Endodermal cell (in vitro differentiated cells): Measurements from ENCODE around the gene CORO2A. TPM values are rescaled to one million over a fixed set of nuclear protein-coding genes. Genes with fewer than 3 reads are reported as not detected.

Experiments used
- DNase-seq: peaks from one replicate; pipeline ENCODE4 v3.0.0-alpha.2; 2017
- H3K27ac ChIP-seq: 2 replicates; pipeline ENCODE4 v1.5.1; 2013; ENCODE audit warnings: mild to moderate bottlenecking, low read depth, low read length, moderate library complexity
- H3K27me3 ChIP-seq: 2 replicates; pipeline ENCODE4 v1.6.1; 2013; ENCODE audit warnings: mild to moderate bottlenecking, low read length, moderate library complexity; ENCODE audit not compliant: insufficient read depth, control insufficient read depth, poor library complexity, severe bottlenecking
- H3K36me3 ChIP-seq: 2 replicates; pipeline ENCODE4 v1.7.0; 2013; ENCODE audit warnings: mild to moderate bottlenecking, low read length, moderate library complexity; ENCODE audit not compliant: control insufficient read depth, insufficient read depth
- H3K4me1 ChIP-seq: one replicate; pipeline ENCODE4 v1.7.0; 2013; ENCODE audit warnings: low read length; ENCODE audit not compliant: control insufficient read depth, insufficient read depth
- H3K4me3 ChIP-seq: 2 replicates; pipeline ENCODE4 v1.5.1; 2013; ENCODE audit warnings: mild to moderate bottlenecking, low read length, moderate library complexity
- H3K9ac ChIP-seq: 2 replicates; pipeline ENCODE4 v1.6.1; 2013; ENCODE audit warnings: mild to moderate bottlenecking, low read length, moderate library complexity; ENCODE audit not compliant: poor library complexity, severe bottlenecking; ENCODE audit errors: extremely low read depth
- H3K9me3 ChIP-seq: 2 replicates; pipeline ENCODE4 v1.6.1; 2013; ENCODE audit warnings: mild to moderate bottlenecking, low read length, moderate library complexity; ENCODE audit not compliant: control insufficient read depth
- H3K27ac Mint-ChIP-seq: 2 replicates; pipeline ENCODE4 v1.8.0; 2020; ENCODE audit warnings: mixed read lengths
- H3K27me3 Mint-ChIP-seq: 2 replicates; pipeline ENCODE4 v1.8.0; 2021; ENCODE audit warnings: mild to moderate bottlenecking, mixed read lengths; ENCODE audit not compliant: insufficient read depth
- H3K36me3 Mint-ChIP-seq: 2 replicates; pipeline ENCODE4 v1.8.0; 2020; ENCODE audit warnings: low read depth, mixed read lengths
- H3K4me1 Mint-ChIP-seq: 2 replicates; pipeline ENCODE4 v1.8.0; 2020; ENCODE audit warnings: mixed read lengths
- H3K4me3 Mint-ChIP-seq: 2 replicates; pipeline ENCODE4 v1.8.0; 2020; ENCODE audit warnings: mild to moderate bottlenecking, moderate library complexity, mixed read lengths
- H3K9me3 Mint-ChIP-seq: 2 replicates; pipeline ENCODE4 v1.8.0; 2020; ENCODE audit warnings: mild to moderate bottlenecking, mixed read lengths
- CTCF ChIP-seq: fragments of 200-600 bp; sonication (generic); conservative IDR thresholded peaks from 2 replicates; pipeline ENCODE4 v1.5.0; 2021; ENCODE audit warnings: antibody characterized with exemption, mild to moderate bottlenecking
- WGBS, 2 experiments: methylation state at CpG; one replicate each; pipeline versions ENCODE4 v1.1.5 to v1.1.7; 2013; ENCODE audit warnings: missing lambda C conversion rate in 2 of 2, mixed read lengths in 1 of 2; ENCODE audit not compliant: insufficient coverage in 1 of 2, insufficient read length in 1 of 2; 5-methylcytosine and 5-hydroxymethylcytosine counted together
- total RNA-seq, 2 donors: library from RNA; stranded (reverse); fragmentation: NEBNext Ultra II Directional in 1 of 2; extraction: Animal tissue kit (Norgen Biotek cat#: 25700) in 1 of 2; gene quantifications; 2 replicates in 1 of 2; 3 replicates in 1 of 2; pipeline ENCODE4 v1.2.1, GENCODE V29; 2021

CORO2A gene
- total RNA-seq, 2 donors from 2014 or later: 21.0 to 22.8 TPM

DNA sequence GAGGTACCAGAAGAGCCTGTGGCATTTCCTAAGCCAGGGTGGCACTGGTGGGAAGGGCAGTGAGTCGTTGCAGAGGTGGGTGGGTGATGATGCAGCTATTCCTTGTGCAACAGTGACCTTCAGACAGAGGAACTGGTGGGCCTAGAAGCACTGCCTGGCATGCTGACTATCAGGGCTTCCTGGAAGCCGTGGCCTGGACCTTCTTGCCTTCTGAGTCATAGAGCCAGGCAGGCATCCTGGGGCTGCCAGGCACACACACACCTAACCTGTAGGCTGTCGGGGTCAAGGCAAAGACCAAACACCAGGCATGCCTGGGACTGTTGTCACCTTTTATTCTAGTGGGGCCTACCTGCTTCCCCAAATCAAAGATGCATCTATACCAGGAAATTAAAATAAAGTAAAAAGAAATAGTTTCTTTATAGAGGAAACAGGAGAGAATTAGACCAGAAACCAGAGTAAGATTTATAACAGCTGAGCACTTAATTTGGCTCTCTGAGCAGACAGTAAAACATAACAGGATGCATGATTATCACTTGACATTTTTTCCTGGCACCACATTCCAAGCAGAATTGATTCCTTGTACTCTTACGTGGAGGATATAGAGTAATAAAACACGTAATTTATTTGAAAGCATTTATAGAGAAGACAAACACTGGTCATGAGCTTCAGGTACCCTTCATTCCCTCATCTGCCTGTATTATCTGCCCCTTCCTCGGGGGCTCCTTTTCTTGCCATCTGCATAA lies 110.8 kb downstream of the CORO2A start:
- H3K27ac ChIP-seq: no peak overlapping the region
- no peaks in the 10 kb centered on the region for H3K9me3 ChIP-seq
- no peak overlapping the region for H3K4me3 ChIP-seq
- no peak for TF ChIP-seq CTCF
- no peaks in the 10 kb centered on the region for H3K9me3 Mint-ChIP-seq
- peaks cover 39% of the 10 kb centered on the region for H3K36me3 Mint-ChIP-seq
- H3K4me1 ChIP-seq: peaks cover 6% of the 10 kb centered on the region
- H3K27ac Mint-ChIP-seq: no peak overlapping the region
- DNase-seq: no peak
- no peaks in the 10 kb centered on the region for H3K27me3 ChIP-seq
- H3K27me3 Mint-ChIP-seq: peaks cover 5% of the 10 kb centered on the region
- WGBS, 2 experiments: 91% methylated on average over 5 to 6 of the region's 6 CpGs
- peaks cover 10% of the 10 kb centered on the region for H3K4me1 Mint-ChIP-seq
- H3K4me3 Mint-ChIP-seq: no peak overlapping the region
- peaks cover 63% of the 10 kb centered on the region for H3K36me3 ChIP-seq
- no peak overlapping the region for H3K9ac ChIP-seq

GRCh38 chr9:98080780-98081179 lies 111.7 kb downstream of the CORO2A start:
- H3K4me3 ChIP-seq: no peak overlapping the region
- peaks cover 40% of the 10 kb centered on the region for H3K36me3 Mint-ChIP-seq
- no peak for TF ChIP-seq CTCF
- no peaks in the 10 kb centered on the region for H3K4me1 ChIP-seq
- no peak overlapping the region for H3K27ac Mint-ChIP-seq
- no peak overlapping the region for H3K27ac ChIP-seq
- no peaks in the 10 kb centered on the region for H3K27me3 ChIP-seq
- DNase-seq: no peak
- H3K9me3 ChIP-seq: no peaks in the 10 kb centered on the region
- 94 to 100% methylated on average over 6 to 12 of the region's 12 CpGs for WGBS, 2 experiments
- H3K4me1 Mint-ChIP-seq: peaks cover under 1% of the 10 kb centered on the region
- no peak overlapping the region for H3K4me3 Mint-ChIP-seq
- peaks cover 63% of the 10 kb centered on the region for H3K36me3 ChIP-seq
- H3K9ac ChIP-seq: no peak overlapping the region
- no peaks in the 10 kb centered on the region for H3K9me3 Mint-ChIP-seq
- no peaks in the 10 kb centered on the region for H3K27me3 Mint-ChIP-seq

DNA sequence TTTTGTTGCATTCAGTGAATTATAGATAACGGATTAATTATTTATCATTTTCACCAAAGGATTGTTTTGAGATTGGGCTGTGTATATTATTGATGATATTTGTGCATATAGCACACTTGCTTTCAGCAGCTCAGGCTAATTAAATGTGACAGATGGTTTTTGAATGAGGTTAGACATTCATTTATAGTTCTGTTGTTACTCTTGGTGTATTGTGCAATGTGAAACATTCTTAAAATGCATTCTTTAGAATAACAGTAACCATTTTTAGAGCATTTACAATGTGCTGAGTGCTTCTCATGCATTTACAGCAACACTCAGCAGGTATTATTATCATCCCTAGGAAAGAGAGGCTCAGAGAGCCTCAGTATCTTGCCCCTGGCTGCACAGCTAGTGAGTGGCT lies 112.1 kb downstream of the CORO2A start:
- H3K4me3 ChIP-seq: no peak overlapping the region
- DNase-seq: no peak
- H3K27ac ChIP-seq: no peak overlapping the region
- no peaks in the 10 kb centered on the region for H3K4me1 ChIP-seq
- Mint-ChIP-seq H3K9me3 (no peaks in the 10 kb centered on the region), H3K4me3 (no peak overlapping the region), H3K27ac (no peak overlapping the region), H3K36me3 (peaks cover 40% of the 10 kb centered on the region), H3K27me3 (no peaks in the 10 kb centered on the region), H3K4me1 (no peaks in the 10 kb centered on the region)
- WGBS, 2 experiments: 100% methylated on average over 1 of the region's 1 CpG; no CpG with 5 or more reads in 1 of the 2 experiments
- H3K27me3 ChIP-seq: no peaks in the 10 kb centered on the region
- no peaks in the 10 kb centered on the region for H3K9me3 ChIP-seq
- peaks cover 63% of the 10 kb centered on the region for H3K36me3 ChIP-seq
- no peak for TF ChIP-seq CTCF
- no peak overlapping the region for H3K9ac ChIP-seq
